K562 (cell line): ENCODE data around the gene STAG2. TPM values are rescaled to one million over a fixed set of nuclear protein-coding genes. Genes with fewer than 3 reads are reported as not detected.
"Not testable (repeated sequence)": the region's sequence is repeated elsewhere in the genome, so short reads cannot be mapped to it uniquely, and the experiment has no call there.

Source experiments
- ATAC-seq: fragments of 200-7000 bp; cut with Tn5 transposase; 3 replicates; pipeline ENCODE4 v1.9.1; 2020; ENCODE audit warnings: moderate library complexity
- BruUV-seq: library from RNA; stranded (reverse); fragments of 400-500 nt; replicated peaks from 2 replicates; lab custom pipeline; 2021; lab: Mats Ljungman, UMichigan
- CTCF ChIA-PET: fragments of 300-600 bp; formaldehyde crosslinking; extraction: SDS; loops from one replicate; lab custom pipeline; 2021; ENCODE audit warnings: low intra/inter-chr PET ratio; lab: Yijun Ruan, JAX
- POLR2A ChIA-PET: fragments of 300-600, 350-650 bp; sonication (Branson Sonifier 250); formaldehyde crosslinking; extraction: SDS; loops from one replicate; lab custom pipeline; 2021; ENCODE audit warnings: antibody characterized with exemption, inconsistent platforms; lab: Yijun Ruan, JAX
- DNase-seq, 4 experiments: peaks; one replicate each; pipeline versions ENCODE4 v3.0.0 to v3.0.0-alpha.2; 2011 to 2018; ENCODE audit warnings: low spot score in 3 of 4, mixed read lengths in 3 of 4; ENCODE audit errors: extremely low read depth in 1 of 4
- FAIRE-seq: peaks from 2 replicates; lab custom pipeline; 2011; peaks lifted over from hg19 to GRCh38; lab: Jason Lieb, UNC
- H2AFZ ChIP-seq: 2 replicates; pipeline ENCODE4 v1.6.0; 2011; ENCODE audit warnings: low read depth, low read length, control low read depth, inconsistent platforms
- H3K27ac ChIP-seq: fragments of 200-600 bp; 3 replicates; pipeline ENCODE4 v1.8.0; 2011; ENCODE audit warnings: low read depth, mild to moderate bottlenecking, control low read depth, inconsistent platforms, low read length, moderate library complexity, mixed read lengths; ENCODE audit errors: extremely low read depth
- H3K27me3 ChIP-seq, 2 experiments: fragments of 300-600 bp in 1 of 2; 2 replicates in 1 of 2; 3 replicates in 1 of 2; pipeline versions ENCODE4 v1.6.0 to v1.8.0; 2011; ENCODE audit warnings: inconsistent platforms in 2 of 2, low read length in 2 of 2, mild to moderate bottlenecking in 1 of 2, mixed read lengths in 1 of 2, moderate library complexity in 1 of 2; ENCODE audit not compliant: control insufficient read depth in 2 of 2, insufficient read depth in 2 of 2
- H3K36me3 ChIP-seq: fragments of 300-600 bp; 3 replicates; pipeline ENCODE4 v1.8.0; 2011; ENCODE audit warnings: mild to moderate bottlenecking, low read length, inconsistent platforms; ENCODE audit not compliant: control insufficient read depth, insufficient read depth
- H3K4me1 ChIP-seq, 2 experiments: fragments of 200-600 bp in 1 of 2; replicated peaks in 1 of 2; 2 replicates in 1 of 2; 3 replicates in 1 of 2; pipeline versions ENCODE4 v1.5.1 to v1.8.0; 2011; ENCODE audit warnings: inconsistent platforms in 2 of 2, low read length in 2 of 2, mild to moderate bottlenecking in 1 of 2, mixed read lengths in 1 of 2, moderate library complexity in 1 of 2; ENCODE audit not compliant: control insufficient read depth in 2 of 2, insufficient read depth in 2 of 2
- H3K4me2 ChIP-seq: 2 replicates; pipeline ENCODE4 v1.6.1; 2011; ENCODE audit warnings: low read length, control low read depth, inconsistent platforms, mixed read lengths; ENCODE audit not compliant: insufficient read depth
- H3K4me3 ChIP-seq: fragments of 200-600 bp; sonication (generic), shearing (Covaris generic); 2 replicates; pipeline ENCODE4 v1.5.1; 2016; ENCODE audit warnings: control low read depth, inconsistent platforms
- H3K79me2 ChIP-seq: fragments of 200-600 bp; 3 replicates; pipeline ENCODE4 v1.8.0; 2011; ENCODE audit warnings: low read length, inconsistent platforms; ENCODE audit not compliant: control insufficient read depth, insufficient read depth
- H3K9ac ChIP-seq, 2 experiments: 2 replicates each; pipeline versions ENCODE4 v1.6.0 to v1.6.1; 2011; ENCODE audit warnings: low read depth in 2 of 2, low read length in 2 of 2, control low read depth in 1 of 2, inconsistent platforms in 1 of 2, mild to moderate bottlenecking in 1 of 2, mixed read lengths in 1 of 2; ENCODE audit not compliant: insufficient read depth in 1 of 2
- H3K9me1 ChIP-seq: one replicate; pipeline ENCODE4 v1.6.0; 2011; ENCODE audit warnings: inconsistent platforms, mild to moderate bottlenecking, low read length, moderate library complexity; ENCODE audit not compliant: control insufficient read depth, insufficient read depth
- H3K9me3 ChIP-seq: replicated peaks from 2 replicates; pipeline ENCODE4 v1.5.1; 2011; ENCODE audit warnings: low read depth, low read length, inconsistent platforms; ENCODE audit not compliant: control insufficient read depth, insufficient read depth
- H4K20me1 ChIP-seq: replicated peaks from 2 replicates; pipeline ENCODE4 v1.6.1; 2011; ENCODE audit warnings: low read length, inconsistent platforms, mixed read lengths; ENCODE audit not compliant: control insufficient read depth, insufficient read depth
- CHCHD3 ChIP-seq: fragments of 250-450 bp; sonication (Bioruptor Pico); IDR thresholded peaks from 2 replicates; pipeline ENCODE4 v2.1.2; 2022; ENCODE audit warnings: mild to moderate bottlenecking
- CHD2 ChIP-seq: IDR thresholded peaks from 2 replicates; pipeline ENCODE4 v1.6.1; 2011; ENCODE audit warnings: low read depth, low read length
- HDAC3 ChIP-seq: fragments of 450-650 bp; IDR thresholded peaks from 2 replicates; pipeline ENCODE4 v1.6.1; 2018; ENCODE audit warnings: borderline replicate concordance, mild to moderate bottlenecking, moderate library complexity; ENCODE audit not compliant: partially characterized antibody
- KAT7 ChIP-seq: sonication (generic); formaldehyde crosslinking; IDR thresholded peaks from 2 replicates; pipeline ENCODE4 v1.8.0; 2022; ENCODE audit warnings: missing genetic modification reagents, mild to moderate bottlenecking, borderline replicate concordance
- KDM2B ChIP-seq: fragments of 250-450 bp; sonication (Bioruptor Pico); IDR thresholded peaks from 2 replicates; pipeline ENCODE4 v1.8.0; 2021; ENCODE audit warnings: mild to moderate bottlenecking, moderate library complexity
- KLF10 ChIP-seq: fragments of 250-450 bp; sonication (Bioruptor Pico); IDR thresholded peaks from 2 replicates; pipeline ENCODE4 v1.6.1; 2021; ENCODE audit warnings: matching md5 sums
- ZNF507 ChIP-seq: conservative IDR thresholded peaks from 2 replicates; pipeline ENCODE4 v1.6.1; 2017; ENCODE audit warnings: missing genetic modification characterization, missing compliant biosample characterization
- WGBS: fragments of 100-300 bp; shearing (Covaris generic); methylation state at CpG from one replicate; pipeline ENCODE4 v1.1.6; 2016; ENCODE audit warnings: low coverage, mixed read lengths; ENCODE audit not compliant: insufficient coverage; ENCODE audit errors: missing lambda C conversion rate; 5-methylcytosine and 5-hydroxymethylcytosine counted together
- in situ Hi-C: fragments of 300-500 bp; cut with MboI; formaldehyde crosslinking; loops from 4 replicates; pipeline ENCODE4 v1.15.0; 2018; ENCODE audit warnings: inconsistent platforms, mixed read lengths
- intact Hi-C: fragments of 100-400 bp; cut with micrococcal nuclease; formaldehyde crosslinking; loops from 2 replicates; pipeline ENCODE4 v1.14.2; 2022
- polyA plus RNA-seq, 8 experiments: library from polyadenylated mRNA; depleted of rRNA in 4 of 8; stranded (reverse) in 5 of 8; unstranded in 3 of 8; fragments of >200 nt; fragmentation: Nextera tagmentation in 2 of 8; fragmentation: Illumina TruSeq in 1 of 8; extraction: Ambion mirVana in 2 of 8; extraction: Trizol in 1 of 8; gene quantifications; 2 replicates each; pipeline versions ENCODE4 v1.2.1 to v1.2.3, GENCODE V29; 2011 to 2014; ENCODE audit warnings: inconsistent platforms in 1 of 8, missing spikeins in 1 of 8
- total RNA-seq, 7 experiments: library from RNA; depleted of rRNA in 6 of 7; stranded (reverse); fragments of >200 nt in 6 of 7; fragmentation: Illumina TruSeq in 2 of 7; extraction: Trizol in 2 of 7; gene quantifications; 2 replicates each; pipeline versions ENCODE4 v1.2.1 to v1.2.3, GENCODE V29; 2011 to 2021; ENCODE audit warnings: low replicate concordance in 1 of 7
- TF ChIP-seq, protein P1 (sequence below): fragments of 450-650 bp; conservative IDR thresholded peaks from 2 replicates; pipeline ENCODE4 v1.6.1; 2016; ENCODE audit warnings: missing genetic modification characterization, low read depth, mild to moderate bottlenecking, missing compliant biosample characterization, moderate library complexity

Gene STAG2
- total and polyA plus RNA-seq, 9 of the 15 experiments (the other 6 are each of a cell fraction or from before 2014, with no cell fraction given) = 40.3 to 133 (median 90.1) TPM

DNA sequence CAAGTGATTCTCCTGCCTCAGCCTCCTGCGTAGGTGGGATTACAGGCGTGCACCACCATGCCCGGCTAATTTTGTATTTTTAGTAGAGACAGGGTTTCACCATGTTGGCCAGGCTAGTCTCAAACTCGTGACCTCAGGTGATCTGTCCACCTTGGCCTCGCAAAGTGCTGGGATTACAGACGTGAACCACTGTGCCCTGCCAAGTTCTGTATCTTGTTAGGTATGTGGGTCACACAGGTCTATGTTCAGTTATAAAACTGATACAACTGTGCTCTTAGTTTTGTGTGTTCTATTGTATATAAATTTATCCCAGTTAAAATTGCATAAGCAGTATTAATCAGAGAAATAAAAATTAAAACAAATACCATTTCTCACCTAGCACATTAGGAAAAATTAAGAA lies 122.9 kb downstream of the STAG2 start:
- H3K9ac ChIP-seq, H4K20me1 ChIP-seq, BruUV-seq, H3K27me3 ChIP-seq, H3K9me3 ChIP-seq, H3K4me3 ChIP-seq, FAIRE-seq, POLR2A ChIA-PET, ATAC-seq, H3K4me2 ChIP-seq, H3K79me2 ChIP-seq, DNase-seq, H3K9me1 ChIP-seq, in situ Hi-C loops, intact Hi-C loops, H3K27ac ChIP-seq, H2AFZ ChIP-seq, CTCF ChIA-PET, H3K4me1 ChIP-seq: not testable (repeated sequence)
- peaks cover 90% of the 10 kb centered on the region for H3K36me3 ChIP-seq
- 97% methylated on average over 5 of the region's 6 CpGs for WGBS

DNA sequence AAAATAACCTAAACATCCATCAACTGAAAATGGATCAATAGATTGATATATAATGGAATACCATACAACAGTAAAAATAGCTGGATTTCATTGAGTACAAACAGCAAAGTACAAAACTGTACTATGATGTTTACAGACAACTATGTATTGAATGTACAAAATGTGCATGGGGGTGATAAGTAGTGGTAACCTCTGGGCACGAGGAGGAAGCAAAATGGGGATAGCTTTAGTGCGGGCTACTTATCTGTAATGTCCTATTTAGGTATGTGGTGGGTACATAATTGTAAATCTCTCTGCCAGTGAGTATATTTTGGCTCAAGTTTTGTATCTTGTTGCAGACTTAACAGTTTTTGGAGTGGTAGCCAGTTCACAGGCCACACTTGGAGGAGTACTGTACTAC lies 123.6 kb downstream of the STAG2 start:
- H3K9ac ChIP-seq = no peak overlapping the region
- ATAC-seq = no peak
- 83% methylated on average over 2 of the region's 2 CpGs for WGBS
- TF ChIP-seq KLF10 (no peak), KAT7 (CRISPR knock-in tag) (no peak), HDAC3 (no peak), ZNF507 (tag) (no peak), CHCHD3 (no peak), CHD2 (no peak), KDM2B (CRISPR knock-in tag) (no peak)
- TF ChIP-seq, protein P1, sequence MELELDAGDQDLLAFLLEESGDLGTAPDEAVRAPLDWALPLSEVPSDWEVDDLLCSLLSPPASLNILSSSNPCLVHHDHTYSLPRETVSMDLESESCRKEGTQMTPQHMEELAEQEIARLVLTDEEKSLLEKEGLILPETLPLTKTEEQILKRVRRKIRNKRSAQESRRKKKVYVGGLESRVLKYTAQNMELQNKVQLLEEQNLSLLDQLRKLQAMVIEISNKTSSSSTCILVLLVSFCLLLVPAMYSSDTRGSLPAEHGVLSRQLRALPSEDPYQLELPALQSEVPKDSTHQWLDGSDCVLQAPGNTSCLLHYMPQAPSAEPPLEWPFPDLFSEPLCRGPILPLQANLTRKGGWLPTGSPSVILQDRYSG (tag) = no peak
- ChIA-PET POLR2A (interaction anchor here (0.6 kb wide), 1 partner anchor 34 kb away, joined by 3 read pairs; no protein-coding TSS in a partner anchor), CTCF (no interaction called here)
- H3K27me3 ChIP-seq = no peaks in the 10 kb centered on the region
- BruUV-seq = no TSS peak
- H3K4me1 ChIP-seq = no peaks in the 10 kb centered on the region
- no peaks in the 10 kb centered on the region for H3K9me1 ChIP-seq
- no peak overlapping the region for H2AFZ ChIP-seq
- no peak overlapping the region for H3K27ac ChIP-seq
- no peak overlapping the region for H3K4me2 ChIP-seq
- H4K20me1 ChIP-seq = no peaks in the 10 kb centered on the region
- peaks cover 89% of the 10 kb centered on the region for H3K36me3 ChIP-seq
- H3K79me2 ChIP-seq = no peaks in the 10 kb centered on the region
- H3K9me3 ChIP-seq = no peaks in the 10 kb centered on the region
- no peak for DNase-seq
- in situ Hi-C loops = no loop called here
- no peak overlapping the region for H3K4me3 ChIP-seq
- no peak for FAIRE-seq
- intact Hi-C loops = no loop called here
